Adipocyte (in vitro differentiated cells): ENCODE measurements around the gene PEX10.
"Not testable (repeated sequence)": the region's sequence is repeated elsewhere in the genome, so short reads cannot be mapped to it uniquely, and the experiment has no call there.

ENCODE experiments used
- DNase-seq: peaks from one replicate; pipeline ENCODE4 v3.0.0-alpha.2; 2015; ENCODE audit warnings: low read depth
- H3K27me3 ChIP-seq: replicated peaks from 2 replicates; pipeline ENCODE4 v1.7.0; 2013; ENCODE audit warnings: mild to moderate bottlenecking, low read length, moderate library complexity; ENCODE audit not compliant: control insufficient read depth, insufficient read depth
- H3K36me3 ChIP-seq: 2 replicates; pipeline ENCODE4 v1.7.0; 2013; ENCODE audit warnings: low read length, mild to moderate bottlenecking, moderate library complexity; ENCODE audit not compliant: control insufficient read depth, insufficient read depth, severe bottlenecking
- H3K4me1 ChIP-seq: 2 replicates; pipeline ENCODE4 v1.7.0; 2013; ENCODE audit warnings: mild to moderate bottlenecking, low read length, moderate library complexity; ENCODE audit not compliant: control insufficient read depth, insufficient read depth
- H3K4me3 ChIP-seq: 2 replicates; pipeline ENCODE4 v1.7.0; 2013; ENCODE audit warnings: mild to moderate bottlenecking, low read length, moderate library complexity
- H3K9ac ChIP-seq: 2 replicates; pipeline ENCODE4 v1.7.0; 2013; ENCODE audit warnings: mild to moderate bottlenecking, low read length, moderate library complexity
- H3K9me3 ChIP-seq: 2 replicates; pipeline ENCODE4 v1.7.0; 2013; ENCODE audit warnings: mild to moderate bottlenecking, low read length, moderate library complexity; ENCODE audit not compliant: control insufficient read depth

PEX10 gene

DNA sequence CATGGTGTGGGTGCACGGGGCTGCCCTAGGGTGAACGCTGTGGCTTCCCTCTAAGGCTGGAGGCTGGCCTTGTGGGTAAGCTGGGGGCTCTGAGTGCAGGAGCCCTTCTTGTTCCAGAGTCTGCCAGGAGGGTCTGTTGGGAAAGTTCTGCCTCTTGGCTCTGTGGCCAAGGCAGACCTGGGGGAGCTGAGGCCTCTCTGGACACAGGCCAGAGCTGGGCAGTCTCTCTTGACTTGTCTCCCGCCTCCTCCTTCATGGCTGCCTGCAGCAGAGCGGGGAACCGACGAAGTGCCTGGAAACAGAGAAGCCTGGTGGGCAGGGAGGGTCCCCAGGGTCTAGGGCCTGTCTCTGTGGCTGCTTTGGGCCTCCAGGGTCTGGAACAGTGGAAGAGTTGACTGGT is 30.3 kb upstream of the PEX10 start:
- DNase-seq, result no peak
- no peaks in the 10 kb centered on the region for H3K4me1 ChIP-seq

GRCh38 chr1:2441746-2442145 is 29.4 kb upstream of the PEX10 start:
- no peak overlapping the region for H3K9ac ChIP-seq
- DNase-seq, result no peak
- H3K36me3 ChIP-seq, result no peaks in the 10 kb centered on the region
- no peaks in the 10 kb centered on the region for H3K9me3 ChIP-seq
- no peaks in the 10 kb centered on the region for H3K4me1 ChIP-seq
- H3K27me3 ChIP-seq, result peaks cover 46% of the 10 kb centered on the region
- no peak overlapping the region for H3K4me3 ChIP-seq

More for the DNA sequence above, 30.3 kb upstream of the PEX10 start:
- H3K4me3 ChIP-seq, result no peak overlapping the region
- H3K9ac ChIP-seq, result no peak overlapping the region
- H3K27me3 ChIP-seq, result peaks cover 42% of the 10 kb centered on the region
- no peaks in the 10 kb centered on the region for H3K36me3 ChIP-seq
- H3K9me3 ChIP-seq, result no peaks in the 10 kb centered on the region

DNA sequence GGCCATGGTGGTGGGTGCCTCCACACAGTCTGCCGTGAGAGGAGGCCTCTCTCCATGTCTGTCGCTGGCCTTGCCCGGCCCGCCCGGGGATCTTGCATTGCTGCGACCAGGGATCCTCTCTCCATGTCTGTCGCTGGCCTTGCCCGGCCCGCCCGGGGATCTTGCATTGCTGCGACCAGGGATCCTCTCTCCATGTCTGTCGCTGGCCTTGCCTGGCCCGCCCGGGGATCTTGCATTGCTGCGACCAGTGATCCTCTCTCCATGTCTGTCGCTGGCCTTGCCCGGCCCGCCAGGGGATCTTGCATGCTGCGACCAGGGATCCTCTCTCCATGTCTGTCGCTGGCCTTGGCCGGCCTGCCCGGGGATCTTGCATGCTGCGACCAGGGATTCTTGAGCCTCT is 28.0 kb upstream of the PEX10 start:
- not testable (repeated sequence) for H3K4me3 ChIP-seq, DNase-seq, H3K9ac ChIP-seq, H3K36me3 ChIP-seq, H3K9me3 ChIP-seq, H3K4me1 ChIP-seq
- H3K27me3 ChIP-seq, result peaks cover 49% of the 10 kb centered on the region

- DNase-seq, result no peak
- Histone ChIP-seq H3K4me3 (no peak overlapping the region), H3K9ac (no peak overlapping the region), H3K4me1 (no peaks in the 10 kb centered on the region), H3K27me3 (peaks cover 46% of the 10 kb centered on the region), H3K9me3 (no peaks in the 10 kb centered on the region), H3K36me3 (no peaks in the 10 kb centered on the region)
Observed at GRCh38 chr1:2439369-2439768, 27.0 kb upstream of the PEX10 start.

DNA sequence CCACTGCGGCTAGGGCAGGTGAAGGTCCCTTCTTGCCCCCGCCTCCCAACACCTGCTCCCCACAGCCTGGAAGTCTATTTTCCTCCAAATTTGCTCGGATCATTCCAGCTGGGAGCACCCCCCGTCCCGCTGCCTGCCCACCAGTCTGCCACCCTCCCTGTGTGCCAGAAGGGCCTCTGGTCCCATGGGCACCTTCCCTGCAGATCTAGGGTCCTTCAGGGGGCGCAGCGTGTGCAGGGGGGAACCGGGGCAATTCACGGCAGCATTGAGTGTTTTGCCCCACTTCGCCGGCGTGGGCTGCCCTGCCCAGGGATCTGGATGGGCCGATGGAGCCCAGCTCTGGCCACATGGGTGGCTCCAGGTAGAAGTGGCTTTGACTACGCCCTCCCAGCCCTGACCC is 26.3 kb upstream of the PEX10 start:
- no peak for DNase-seq
- no peaks in the 10 kb centered on the region for H3K9me3 ChIP-seq
- H3K27me3 ChIP-seq, result peaks cover 43% of the 10 kb centered on the region

GRCh38 chr1:2438038-2438437 is 25.7 kb upstream of the PEX10 start:
- H3K4me1 ChIP-seq, result no peaks in the 10 kb centered on the region
- H3K4me3 ChIP-seq, result no peak overlapping the region
- H3K36me3 ChIP-seq, result no peaks in the 10 kb centered on the region
- H3K27me3 ChIP-seq, result peaks cover 48% of the 10 kb centered on the region
- H3K9ac ChIP-seq, result no peak overlapping the region
- no peak for DNase-seq
- H3K9me3 ChIP-seq, result no peaks in the 10 kb centered on the region

More for the DNA sequence above, 26.3 kb upstream of the PEX10 start:
- Histone ChIP-seq H3K4me1 (no peaks in the 10 kb centered on the region), H3K9ac (no peak overlapping the region), H3K36me3 (no peaks in the 10 kb centered on the region), H3K4me3 (no peak overlapping the region)

- no peak for DNase-seq
- no peaks in the 10 kb centered on the region for H3K9me3 ChIP-seq
- no peaks in the 10 kb centered on the region for H3K36me3 ChIP-seq
- H3K4me3 ChIP-seq, result no peak overlapping the region
- H3K9ac ChIP-seq, result no peak overlapping the region
- peaks cover 48% of the 10 kb centered on the region for H3K27me3 ChIP-seq
- no peaks in the 10 kb centered on the region for H3K4me1 ChIP-seq
Observed at GRCh38 chr1:2437617-2438016, 25.3 kb upstream of the PEX10 start.

DNA sequence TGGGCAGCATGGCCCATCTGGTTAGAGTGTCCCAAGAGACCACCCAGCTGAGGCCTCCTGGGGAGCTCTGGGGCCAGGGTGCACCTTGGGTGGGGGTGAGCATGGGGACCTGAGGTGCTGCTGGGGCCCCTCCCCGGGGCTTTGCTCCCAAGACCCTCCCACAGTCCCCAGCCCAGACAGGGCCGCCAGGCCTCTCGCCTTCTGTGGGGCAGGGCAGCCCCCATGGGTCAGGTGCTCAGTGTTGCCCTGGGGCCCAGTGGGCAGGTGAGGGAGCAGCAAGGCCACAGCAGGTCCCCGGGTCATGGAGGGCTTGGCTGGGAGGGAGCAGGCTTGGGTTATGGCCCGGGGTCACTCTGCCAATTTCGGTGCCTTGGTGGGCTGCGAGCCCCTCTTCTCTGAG is 24.5 kb upstream of the PEX10 start:
- DNase-seq, result no peak
- Histone ChIP-seq H3K9me3 (no peaks in the 10 kb centered on the region), H3K4me3 (no peak overlapping the region), H3K36me3 (no peaks in the 10 kb centered on the region), H3K27me3 (peaks cover 50% of the 10 kb centered on the region), H3K9ac (no peak overlapping the region), H3K4me1 (no peaks in the 10 kb centered on the region)

- no peak for DNase-seq
- Histone ChIP-seq H3K4me1 (no peaks in the 10 kb centered on the region), H3K9ac (no peak overlapping the region), H3K36me3 (no peaks in the 10 kb centered on the region), H3K27me3 (peaks cover 54% of the 10 kb centered on the region), H3K4me3 (no peak overlapping the region), H3K9me3 (no peaks in the 10 kb centered on the region)
Observed at GRCh38 chr1:2435746-2436355, 23.5 kb upstream of the PEX10 start.

GRCh38 chr1:2435091-2435490 is 22.7 kb upstream of the PEX10 start:
- Histone ChIP-seq H3K9me3 (peaks cover under 1% of the 10 kb centered on the region), H3K4me1 (no peaks in the 10 kb centered on the region), H3K27me3 (peaks cover 58% of the 10 kb centered on the region), H3K36me3 (no peaks in the 10 kb centered on the region), H3K9ac (no peak overlapping the region), H3K4me3 (no peak overlapping the region)
- DNase-seq, result no peak

GRCh38 chr1:2433936-2434655 is 21.7 kb upstream of the PEX10 start:
- no peak for DNase-seq
- H3K27me3 ChIP-seq, result peaks cover 58% of the 10 kb centered on the region
- no peaks in the 10 kb centered on the region for H3K4me1 ChIP-seq
- no peak overlapping the region for H3K9ac ChIP-seq
- peaks cover 5% of the 10 kb centered on the region for H3K9me3 ChIP-seq
- no peak overlapping the region for H3K4me3 ChIP-seq
- H3K36me3 ChIP-seq, result no peaks in the 10 kb centered on the region

GRCh38 chr1:2433196-2433595 is 20.8 kb upstream of the PEX10 start:
- H3K27me3 ChIP-seq, result peaks cover 52% of the 10 kb centered on the region
- peaks cover 5% of the 10 kb centered on the region for H3K9me3 ChIP-seq
- no peak overlapping the region for H3K9ac ChIP-seq
- no peak for DNase-seq
- H3K36me3 ChIP-seq, result no peaks in the 10 kb centered on the region
- no peak overlapping the region for H3K4me3 ChIP-seq
- H3K4me1 ChIP-seq, result no peaks in the 10 kb centered on the region
